Spleen (tissue), 11 donors: Measurements from ENCODE around the gene TES. TPM values are rescaled to one million over a fixed set of nuclear protein-coding genes. Genes with fewer than 3 reads are reported as not detected.

Experiments used
- DNase-seq: peaks from one replicate; pipeline ENCODE4 v3.0.0-alpha.2; 2020
- H3K27ac ChIP-seq, 8 donors: fragments of 200-600 bp; sonication (generic) in 7 of 8; 1 replicate in 4 of 8; 2 replicates in 4 of 8; pipeline versions ENCODE4 v1.5.0 to v1.8.0; 2016 to 2021; ENCODE audit warnings: inconsistent platforms in 4 of 8, mild to moderate bottlenecking in 4 of 8, moderate library complexity in 1 of 8
- H3K27me3 ChIP-seq, 7 donors: fragments of 200-600 bp; sonication (generic) in 6 of 7; replicated peaks in 1 of 7; 1 replicate in 4 of 7; 2 replicates in 3 of 7; pipeline versions ENCODE4 v1.5.0 to v1.8.0; 2016 to 2021; ENCODE audit warnings: inconsistent platforms in 3 of 7, mild to moderate bottlenecking in 1 of 7
- H3K36me3 ChIP-seq, 6 donors: fragments of 200-600 bp; sonication (generic) in 5 of 6; 1 replicate in 4 of 6; 2 replicates in 2 of 6; pipeline versions ENCODE4 v1.5.0 to v1.8.0; 2016 to 2021; ENCODE audit warnings: inconsistent platforms in 2 of 6
- H3K4me1 ChIP-seq, 6 donors: fragments of 200-600 bp; sonication (generic) in 5 of 6; 1 replicate in 3 of 6; 2 replicates in 3 of 6; pipeline versions ENCODE4 v1.5.0 to v1.8.0; 2016 to 2021; ENCODE audit warnings: inconsistent platforms in 3 of 6
- H3K4me3 ChIP-seq, 8 donors: fragments of 200-600 bp; sonication (generic) in 7 of 8; 1 replicate in 4 of 8; 2 replicates in 4 of 8; pipeline versions ENCODE4 v1.5.0 to v1.8.0; 2016 to 2021; ENCODE audit warnings: inconsistent platforms in 4 of 8, mild to moderate bottlenecking in 4 of 8, moderate library complexity in 2 of 8
- H3K9me3 ChIP-seq, 8 donors: fragments of 200-600 bp; sonication (generic) in 7 of 8; 1 replicate in 4 of 8; 2 replicates in 4 of 8; pipeline versions ENCODE4 v1.5.0 to v1.8.0; 2016 to 2021; ENCODE audit warnings: inconsistent platforms in 4 of 8
- CTCF ChIP-seq, 11 experiments: fragments of 200-600 bp in 7 of 11; fragments of 450-650 bp in 4 of 11; sonication (generic) in 4 of 11; IDR thresholded peaks in 8 of 11; conservative IDR thresholded peaks in 3 of 11; 1 replicate in 7 of 11; 2 replicates in 4 of 11; pipeline versions ENCODE4 v1.4.0 to v1.8.0; 2016 to 2021; ENCODE audit warnings: antibody characterized with exemption in 11 of 11, inconsistent platforms in 4 of 11, mild to moderate bottlenecking in 1 of 11
- POLR2A ChIP-seq, 3 donors: fragments of 450-650 bp; IDR thresholded peaks; one replicate each; pipeline ENCODE4 v1.5.1; 2017; ENCODE audit warnings: antibody characterized with exemption in 3 of 3, mild to moderate bottlenecking in 1 of 3
- POLR2AphosphoS5 ChIP-seq, 3 donors: sonication (generic); formaldehyde crosslinking; IDR thresholded peaks; one replicate each; pipeline ENCODE4 v1.5.1; 2017; ENCODE audit warnings: antibody characterized with exemption in 3 of 3
- WGBS, 5 donors: extraction: QIAGEN DNeasy Blood & Tissue Kit in 3 of 5; methylation state at CpG; one replicate each; pipeline versions ENCODE4 v1.1.5 to v1.1.7; 2013 to 2018; 5-methylcytosine and 5-hydroxymethylcytosine counted together
- intact Hi-C: fragments of 100-400 bp; cut with DNase I; formaldehyde crosslinking; loops from one replicate; pipeline ENCODE4 v1.15.0; 2023; ENCODE audit warnings: low total_unique reads
- polyA plus RNA-seq, 3 donors: library from polyadenylated mRNA; stranded (reverse); fragments of 200-250 nt; gene quantifications; one replicate each; pipeline ENCODE4 v1.2.1, GENCODE V29; 2013
- total RNA-seq, 7 donors: library from RNA; depleted of rRNA in 3 of 7; stranded (reverse); fragments of >200 nt in 3 of 7; fragmentation: NEBNext Ultra II Directional in 4 of 7; extraction: Animal tissue kit (Norgen Biotek cat#: 25700) in 4 of 7; gene quantifications; one replicate each; pipeline versions ENCODE4 v1.1.0 to v1.2.1, GENCODE V29; 2016 to 2021
- donor health status: healthy with polysubstance abuse.
- donor health status: DM: no; HTN: no; CAD: no; lungs with moderate emphysema.
- donor health status: DM: no; HTN: no; CAD: no.
- donor health status: Bipolar disorder and iron deficiency.
- donor health status: healthy.
- donor health status: DM: no; HTN: no; CAD: no.
- donor health status: DM: yes; HTN: yes; CAD: no.

The TES gene
- total and polyA plus RNA-seq, 10 donors, result 28.5 to 79.7 (median 62.2) TPM

- no peaks in the 10 kb centered on the region for H3K4me1 ChIP-seq
- no peaks in the 10 kb centered on the region for H3K27me3 ChIP-seq
- H3K4me3 ChIP-seq, result no peak overlapping the region
- no peak overlapping the region for H3K27ac ChIP-seq
- no peaks in the 10 kb centered on the region for H3K9me3 ChIP-seq
- DNase-seq, result no peak
- intact Hi-C loops, result no loop called here
- no peaks in the 10 kb centered on the region for H3K36me3 ChIP-seq
- TF ChIP-seq POLR2A (IDR thresholded peaks at IDR 0.05) (no peak), POLR2AphosphoS5 (IDR thresholded peaks at IDR 0.05) (no peak), CTCF (IDR thresholded peaks at IDR 0.05 in 8 of 11, conservative IDR thresholded peaks at IDR 0.05 in 3 of 11) (no peak)
- 65 to 79% (median 66%) methylated on average over 3 of the region's 3 CpGs for WGBS, 5 donors
Measured at GRCh38 chr7:116284390-116284789, 74.1 kb downstream of the TES start.

- Histone ChIP-seq H3K27me3 (no peaks in the 10 kb centered on the region), H3K4me3 (no peak overlapping the region), H3K36me3 (no peaks in the 10 kb centered on the region), H3K9me3 (no peaks in the 10 kb centered on the region), H3K4me1 (no peaks in the 10 kb centered on the region), H3K27ac (no peak overlapping the region)
- WGBS, 5 donors, result 78 to 94% (median 86%) methylated on average over 1 of the region's 1 CpG
- intact Hi-C loops, result no loop called here
- DNase-seq, result no peak
- TF ChIP-seq CTCF (IDR thresholded peaks at IDR 0.05 in 8 of 11, conservative IDR thresholded peaks at IDR 0.05 in 3 of 11), result no peak
- no peak for TF ChIP-seq POLR2A (IDR thresholded peaks at IDR 0.05)
- TF ChIP-seq POLR2AphosphoS5 (IDR thresholded peaks at IDR 0.05), result no peak
Measured at GRCh38 chr7:116285252-116285651, 74.9 kb downstream of the TES start.

- H3K27ac ChIP-seq, result no peak overlapping the region
- no peak for DNase-seq
- intact Hi-C loops, result no loop called here
- H3K9me3 ChIP-seq, result peaks cover 0 to 26% (median 4%) of the 10 kb centered on the region in 8 donors
- TF ChIP-seq POLR2A (IDR thresholded peaks at IDR 0.05) (no peak), POLR2AphosphoS5 (IDR thresholded peaks at IDR 0.05) (no peak), CTCF (IDR thresholded peaks at IDR 0.05 in 8 of 11, conservative IDR thresholded peaks at IDR 0.05 in 3 of 11) (no peak)
- H3K27me3 ChIP-seq, result peaks cover 0 to 8% (median 0%) of the 10 kb centered on the region in 7 donors
- H3K36me3 ChIP-seq, result no peaks in the 10 kb centered on the region
- H3K4me1 ChIP-seq, result no peaks in the 10 kb centered on the region
- no peak overlapping the region for H3K4me3 ChIP-seq
Measured at GRCh38 chr7:116290740-116291139, 80.4 kb downstream of the TES start.

GRCh38 chr7:116291937-116292336, 81.6 kb downstream of the TES start:
- no peaks in the 10 kb centered on the region for H3K36me3 ChIP-seq
- TF ChIP-seq POLR2A (IDR thresholded peaks at IDR 0.05) (no peak), POLR2AphosphoS5 (IDR thresholded peaks at IDR 0.05) (no peak), CTCF (IDR thresholded peaks at IDR 0.05 in 8 of 11, conservative IDR thresholded peaks at IDR 0.05 in 3 of 11) (no peak)
- intact Hi-C loops, result no loop called here
- peaks cover 0 to 8% (median 0%) of the 10 kb centered on the region in 7 donors for H3K27me3 ChIP-seq
- H3K9me3 ChIP-seq, result peaks cover 0 to 32% (median 6%) of the 10 kb centered on the region in 8 donors
- no peak for DNase-seq
- no peak overlapping the region for H3K4me3 ChIP-seq
- WGBS, 5 donors, result 89 to 100% (median 92%) methylated on average over 1 of the region's 1 CpG
- no peak overlapping the region for H3K27ac ChIP-seq
- H3K4me1 ChIP-seq, result no peaks in the 10 kb centered on the region
